Fibroblast of lung (primary cell): ENCODE measurements around the gene ERBB4. TPM values are rescaled to one million over a fixed set of nuclear protein-coding genes. Genes with fewer than 3 reads are reported as not detected.

Source experiments
- DNase-seq, 2 donors: peaks; one replicate each; pipeline versions ENCODE4 v3.0.0 to v3.0.0-alpha.2; 2010; ENCODE audit warnings: low read depth in 2 of 2
- H2AFZ ChIP-seq: 2 replicates; pipeline ENCODE4 v1.5.1; 2012; ENCODE audit warnings: low read length, control low read depth, inconsistent platforms
- H3K27ac ChIP-seq: 2 replicates; pipeline ENCODE4 v1.5.1; 2011; ENCODE audit warnings: low read length, control low read depth; ENCODE audit not compliant: insufficient read depth
- H3K27me3 ChIP-seq: 2 replicates; pipeline ENCODE4 v1.5.1; 2011; ENCODE audit warnings: mild to moderate bottlenecking, low read length; ENCODE audit not compliant: control insufficient read depth, insufficient read depth
- H3K36me3 ChIP-seq: 2 replicates; pipeline ENCODE4 v1.5.1; 2011; ENCODE audit warnings: low read length; ENCODE audit not compliant: control insufficient read depth, insufficient read depth
- H3K4me1 ChIP-seq: 2 replicates; pipeline ENCODE4 v1.5.1; 2011; ENCODE audit warnings: low read length; ENCODE audit not compliant: control insufficient read depth, insufficient read depth; ENCODE audit errors: extremely low read depth
- H3K4me2 ChIP-seq: 2 replicates; pipeline ENCODE4 v1.5.1; 2011; ENCODE audit warnings: low read length, control low read depth; ENCODE audit not compliant: insufficient read depth; ENCODE audit errors: extremely low read depth
- H3K4me3 ChIP-seq, 4 experiments: fragments of 200-600 bp in 1 of 4; sonication (generic) in 1 of 4; replicated peaks in 1 of 4; 2 replicates each; pipeline ENCODE4 v1.5.1; 2011 to 2016; ENCODE audit warnings: low read length in 4 of 4, low read depth in 3 of 4, mild to moderate bottlenecking in 3 of 4, control low read depth in 2 of 4, inconsistent platforms in 1 of 4, mixed read lengths in 1 of 4; ENCODE audit not compliant: insufficient read depth in 1 of 4; ENCODE audit errors: control extremely low read depth in 1 of 4
- H3K79me2 ChIP-seq: 2 replicates; pipeline ENCODE4 v1.5.1; 2012; ENCODE audit warnings: mild to moderate bottlenecking, low read length, inconsistent platforms; ENCODE audit not compliant: control insufficient read depth, insufficient read depth
- H3K9ac ChIP-seq: 2 replicates; pipeline ENCODE4 v1.5.1; 2011; ENCODE audit warnings: mild to moderate bottlenecking, low read length, control low read depth; ENCODE audit not compliant: insufficient read depth
- H3K9me3 ChIP-seq: 2 replicates; pipeline ENCODE4 v1.5.1; 2012; ENCODE audit warnings: low read depth, low read length; ENCODE audit not compliant: control insufficient read depth, insufficient read depth
- H4K20me1 ChIP-seq: 2 replicates; pipeline ENCODE4 v1.5.1; 2011; ENCODE audit warnings: low read length; ENCODE audit not compliant: control insufficient read depth, insufficient read depth; ENCODE audit errors: extremely low read depth
- EZH2 ChIP-seq: IDR thresholded peaks from 2 replicates; pipeline ENCODE4 v1.5.1; 2012; ENCODE audit warnings: low read length, control low read depth, mild to moderate bottlenecking; ENCODE audit errors: missing control alignments
- polyA plus RNA-seq, 2 donors: library from polyadenylated mRNA; depleted of rRNA in 1 of 2; stranded (reverse) in 1 of 2; unstranded in 1 of 2; fragments of >200 nt; gene quantifications; 2 replicates each; pipeline ENCODE4 v1.2.1, GENCODE V29; 2011 to 2012; ENCODE audit warnings: missing spikeins in 1 of 2
- total RNA-seq: library from RNA; depleted of rRNA; stranded (reverse); fragments of >200 nt; gene quantifications from 2 replicates; pipeline ENCODE4 v1.2.1, GENCODE V29; 2014
- TF ChIP-seq, protein P1 (sequence below), 2 donors: IDR thresholded peaks in 1 of 2; conservative IDR thresholded peaks in 1 of 2; 1 replicate in 1 of 2; 2 replicates in 1 of 2; pipeline ENCODE4 v1.5.1; 2011 to 2012; ENCODE audit warnings: low read length in 2 of 2, control low read depth in 1 of 2, inconsistent platforms in 1 of 2, low read depth in 1 of 2, mild to moderate bottlenecking in 1 of 2

Gene ERBB4
- total and polyA plus RNA-seq, 2 donors (not counting 1 experiment from before 2014, with no cell fraction given): 0.08 to 0.17 TPM

- no peak for DNase-seq
- Histone ChIP-seq H4K20me1 (no peaks in the 10 kb centered on the region), H3K27ac (no peak overlapping the region), H3K9ac (no peak overlapping the region), H3K27me3 (no peaks in the 10 kb centered on the region), H3K9me3 (no peaks in the 10 kb centered on the region), H3K4me1 (no peaks in the 10 kb centered on the region), H3K36me3 (no peaks in the 10 kb centered on the region), H2AFZ (no peak overlapping the region), H3K4me3 (no peak overlapping the region), H3K4me2 (no peak overlapping the region), H3K79me2 (no peaks in the 10 kb centered on the region)
- no peak for TF ChIP-seq EZH2
- TF ChIP-seq, protein P1, sequence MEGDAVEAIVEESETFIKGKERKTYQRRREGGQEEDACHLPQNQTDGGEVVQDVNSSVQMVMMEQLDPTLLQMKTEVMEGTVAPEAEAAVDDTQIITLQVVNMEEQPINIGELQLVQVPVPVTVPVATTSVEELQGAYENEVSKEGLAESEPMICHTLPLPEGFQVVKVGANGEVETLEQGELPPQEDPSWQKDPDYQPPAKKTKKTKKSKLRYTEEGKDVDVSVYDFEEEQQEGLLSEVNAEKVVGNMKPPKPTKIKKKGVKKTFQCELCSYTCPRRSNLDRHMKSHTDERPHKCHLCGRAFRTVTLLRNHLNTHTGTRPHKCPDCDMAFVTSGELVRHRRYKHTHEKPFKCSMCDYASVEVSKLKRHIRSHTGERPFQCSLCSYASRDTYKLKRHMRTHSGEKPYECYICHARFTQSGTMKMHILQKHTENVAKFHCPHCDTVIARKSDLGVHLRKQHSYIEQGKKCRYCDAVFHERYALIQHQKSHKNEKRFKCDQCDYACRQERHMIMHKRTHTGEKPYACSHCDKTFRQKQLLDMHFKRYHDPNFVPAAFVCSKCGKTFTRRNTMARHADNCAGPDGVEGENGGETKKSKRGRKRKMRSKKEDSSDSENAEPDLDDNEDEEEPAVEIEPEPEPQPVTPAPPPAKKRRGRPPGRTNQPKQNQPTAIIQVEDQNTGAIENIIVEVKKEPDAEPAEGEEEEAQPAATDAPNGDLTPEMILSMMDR (conservative IDR thresholded peaks at IDR 0.05 in 1 of 2, IDR thresholded peaks at IDR 0.05 in 1 of 2; ENCODE audit: low read depth in 1 of 2, low read length in 2 of 2): no peak
Measured at GRCh38 chr2:211996857-211997256, 541.7 kb downstream of the ERBB4 start.

- TF ChIP-seq EZH2: no peak
- TF ChIP-seq, protein P1 (conservative IDR thresholded peaks at IDR 0.05 in 1 of 2, IDR thresholded peaks at IDR 0.05 in 1 of 2; ENCODE audit: low read depth in 1 of 2, low read length in 2 of 2): no peak
- H3K9ac ChIP-seq: no peak overlapping the region
- H3K9me3 ChIP-seq: no peaks in the 10 kb centered on the region
- H3K4me3 ChIP-seq: no peak overlapping the region
- H3K27me3 ChIP-seq: no peaks in the 10 kb centered on the region
- no peak overlapping the region for H3K4me2 ChIP-seq
- no peaks in the 10 kb centered on the region for H3K36me3 ChIP-seq
- DNase-seq: no peak
- no peak overlapping the region for H3K27ac ChIP-seq
- H2AFZ ChIP-seq: no peak overlapping the region
- no peaks in the 10 kb centered on the region for H3K79me2 ChIP-seq
- no peaks in the 10 kb centered on the region for H4K20me1 ChIP-seq
- no peaks in the 10 kb centered on the region for H3K4me1 ChIP-seq
Measured at GRCh38 chr2:211994806-211995205, 543.8 kb downstream of the ERBB4 start.

DNA sequence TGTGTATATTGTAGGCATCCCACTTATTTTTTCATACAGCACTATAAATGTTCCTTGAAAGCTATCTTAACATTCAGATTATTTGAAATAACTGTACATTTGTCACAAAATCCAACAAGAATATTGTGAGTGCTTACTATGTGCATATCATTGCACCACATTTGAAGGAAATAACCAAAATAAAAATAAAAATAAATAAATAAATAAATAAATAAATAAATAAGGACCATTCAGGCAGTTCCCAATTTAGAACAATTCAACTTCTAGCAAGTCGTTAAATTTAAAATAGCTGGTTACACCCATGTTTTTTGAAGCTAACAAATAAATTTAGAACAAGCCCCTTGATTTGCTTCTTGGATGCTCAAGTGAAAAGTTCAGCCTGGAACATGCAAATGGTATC is 548.3 kb downstream of the ERBB4 start:
- Histone ChIP-seq H3K4me3 (no peak overlapping the region), H2AFZ (no peak overlapping the region), H4K20me1 (no peaks in the 10 kb centered on the region), H3K79me2 (no peaks in the 10 kb centered on the region), H3K9me3 (no peaks in the 10 kb centered on the region), H3K9ac (no peak overlapping the region), H3K4me2 (no peak overlapping the region), H3K36me3 (no peaks in the 10 kb centered on the region), H3K27ac (no peak overlapping the region), H3K4me1 (no peaks in the 10 kb centered on the region), H3K27me3 (no peaks in the 10 kb centered on the region)
- TF ChIP-seq, protein P1 (conservative IDR thresholded peaks at IDR 0.05 in 1 of 2, IDR thresholded peaks at IDR 0.05 in 1 of 2; ENCODE audit: low read depth in 1 of 2, low read length in 2 of 2): no peak
- no peak for TF ChIP-seq EZH2
- DNase-seq: no peak
